Effector memory CD8-positive, alpha-beta T cell (primary cell): ENCODE measurements around the gene NUBP2.

Source experiments
- ATAC-seq: fragments of 150-1000 bp; cut with Tn5 transposase; replicated peaks from 2 replicates; pipeline ENCODE4 v1.10.0; 2021; ENCODE audit warnings: mild to moderate bottlenecking, moderate library complexity
- DNase-seq, 3 experiments: peaks; one replicate each; pipeline ENCODE4 v3.0.0; 2021
- H3K27ac Mint-ChIP-seq, 2 donors: one replicate each; pipeline ENCODE4 v1.8.0; 2022; ENCODE audit warnings: mild to moderate bottlenecking in 2 of 2, mixed read lengths in 2 of 2, moderate library complexity in 2 of 2
- H3K27me3 Mint-ChIP-seq, 2 donors: one replicate each; pipeline ENCODE4 v1.8.0; 2022; ENCODE audit warnings: mixed read lengths in 2 of 2
- H3K36me3 Mint-ChIP-seq: one replicate; pipeline ENCODE4 v1.8.0; 2022; ENCODE audit warnings: mild to moderate bottlenecking, moderate library complexity, mixed read lengths; ENCODE audit not compliant: insufficient read depth
- H3K4me1 Mint-ChIP-seq, 2 donors: one replicate each; pipeline ENCODE4 v1.8.0; 2022; ENCODE audit warnings: low read depth in 2 of 2, mixed read lengths in 2 of 2
- H3K4me3 Mint-ChIP-seq, 2 donors: one replicate each; pipeline ENCODE4 v1.8.0; 2022; ENCODE audit warnings: mild to moderate bottlenecking in 2 of 2, mixed read lengths in 2 of 2, moderate library complexity in 2 of 2
- H3K9me3 Mint-ChIP-seq, 2 donors: one replicate each; pipeline ENCODE4 v1.8.0; 2022; ENCODE audit warnings: mixed read lengths in 2 of 2

NUBP2 gene

GRCh38 chr16:1808691-1809090, 25.9 kb downstream of the NUBP2 start:
- peaks cover 32% of the 10 kb centered on the region for H3K36me3 Mint-ChIP-seq
- DNase-seq (no peak), ATAC-seq (no peak)
- no peaks in the 10 kb centered on the region for H3K27me3 Mint-ChIP-seq
- H3K27ac Mint-ChIP-seq: no peak overlapping the region
- no peak overlapping the region for H3K4me3 Mint-ChIP-seq
- H3K9me3 Mint-ChIP-seq: no peaks in the 10 kb centered on the region
- peaks cover 4 to 6% of the 10 kb centered on the region in 2 donors for H3K4me1 Mint-ChIP-seq

GRCh38 chr16:1809281-1809801, 26.6 kb downstream of the NUBP2 start:
- Mint-ChIP-seq H3K27ac (no peak overlapping the region), H3K4me3 (no peak overlapping the region), H3K36me3 (peaks cover 38% of the 10 kb centered on the region), H3K4me1 (peaks cover 4 to 6% of the 10 kb centered on the region in 2 donors), H3K9me3 (no peaks in the 10 kb centered on the region), H3K27me3 (no peaks in the 10 kb centered on the region)
- no peak for ATAC-seq
- no peak for DNase-seq

GRCh38 chr16:1810106-1810505, 27.3 kb downstream of the NUBP2 start:
- Mint-ChIP-seq H3K27ac (no peak overlapping the region), H3K4me3 (no peak overlapping the region), H3K9me3 (no peaks in the 10 kb centered on the region), H3K36me3 (peaks cover 44% of the 10 kb centered on the region), H3K4me1 (peaks cover 4 to 6% of the 10 kb centered on the region in 2 donors), H3K27me3 (no peaks in the 10 kb centered on the region)
- DNase-seq (no peak), ATAC-seq (no peak)

- no peak for ATAC-seq
- H3K36me3 Mint-ChIP-seq: peaks cover 48% of the 10 kb centered on the region
These were observed 27.8 kb downstream of the NUBP2 start for GRCh38 chr16:1810536-1810935.

GRCh38 chr16:1812732-1813163, 30.0 kb downstream of the NUBP2 start:
- peaks cover 52% of the 10 kb centered on the region for H3K36me3 Mint-ChIP-seq
- DNase-seq (no peak), ATAC-seq (peak; percentile 61)
- no peak overlapping the region for H3K4me3 Mint-ChIP-seq
- peak overlapping the region; percentile 15 to 19 for H3K27ac Mint-ChIP-seq
- H3K27me3 Mint-ChIP-seq: no peaks in the 10 kb centered on the region
- H3K4me1 Mint-ChIP-seq: peaks cover 4 to 6% of the 10 kb centered on the region in 2 donors
- no peaks in the 10 kb centered on the region for H3K9me3 Mint-ChIP-seq

More at GRCh38 chr16:1810536-1810935, 27.8 kb downstream of the NUBP2 start:
- H3K4me3 Mint-ChIP-seq: no peak overlapping the region
- H3K9me3 Mint-ChIP-seq: no peaks in the 10 kb centered on the region
- DNase-seq: no peak
- H3K27ac Mint-ChIP-seq: no peak overlapping the region
- no peaks in the 10 kb centered on the region for H3K27me3 Mint-ChIP-seq
- peaks cover 4 to 6% of the 10 kb centered on the region in 2 donors for H3K4me1 Mint-ChIP-seq

GRCh38 chr16:1815461-1815860, 32.7 kb downstream of the NUBP2 start:
- H3K4me3 Mint-ChIP-seq: no peak overlapping the region
- no peaks in the 10 kb centered on the region for H3K27me3 Mint-ChIP-seq
- ATAC-seq (no peak), DNase-seq (no peak)
- no peak overlapping the region for H3K27ac Mint-ChIP-seq
- H3K4me1 Mint-ChIP-seq: peaks cover 6% of the 10 kb centered on the region in 2 donors
- peaks cover 47% of the 10 kb centered on the region for H3K36me3 Mint-ChIP-seq
- no peaks in the 10 kb centered on the region for H3K9me3 Mint-ChIP-seq

GRCh38 chr16:1816396-1817275, 33.9 kb downstream of the NUBP2 start:
- ATAC-seq: no peak
- Mint-ChIP-seq H3K4me3 (no peak overlapping the region), H3K4me1 (peaks cover 6% of the 10 kb centered on the region in 2 donors)

GRCh38 chr16:1817276-1817589, 34.5 kb downstream of the NUBP2 start:
- H3K27ac Mint-ChIP-seq: no peak overlapping the region
- DNase-seq (no peak), ATAC-seq (no peak)
- peaks cover 6% of the 10 kb centered on the region in 2 donors for H3K4me1 Mint-ChIP-seq
- H3K4me3 Mint-ChIP-seq: no peak overlapping the region
- no peaks in the 10 kb centered on the region for H3K9me3 Mint-ChIP-seq
- no peaks in the 10 kb centered on the region for H3K27me3 Mint-ChIP-seq
- H3K36me3 Mint-ChIP-seq: peaks cover 43% of the 10 kb centered on the region

More at GRCh38 chr16:1816396-1817275, 33.9 kb downstream of the NUBP2 start:
- Mint-ChIP-seq H3K9me3 (no peaks in the 10 kb centered on the region), H3K36me3 (peaks cover 47% of the 10 kb centered on the region), H3K27ac (no peak overlapping the region), H3K27me3 (no peaks in the 10 kb centered on the region)
- DNase-seq: no peak

- DNase-seq: no peak
- Mint-ChIP-seq H3K9me3 (no peaks in the 10 kb centered on the region), H3K36me3 (peaks cover 39% of the 10 kb centered on the region), H3K4me3 (no peak overlapping the region), H3K27me3 (no peaks in the 10 kb centered on the region), H3K27ac (no peak overlapping the region), H3K4me1 (peaks cover 6 to 9% of the 10 kb centered on the region in 2 donors)
- ATAC-seq: no peak
These were observed 35.0 kb downstream of the NUBP2 start for GRCh38 chr16:1817716-1818115.

- no peak for DNase-seq
- Mint-ChIP-seq H3K27me3 (no peaks in the 10 kb centered on the region), H3K4me1 (peaks cover 2 to 6% of the 10 kb centered on the region in 2 donors), H3K9me3 (no peaks in the 10 kb centered on the region), H3K36me3 (peaks cover 35% of the 10 kb centered on the region), H3K27ac (no peak overlapping the region), H3K4me3 (no peak overlapping the region)
- ATAC-seq: no peak
These were observed 35.6 kb downstream of the NUBP2 start for GRCh38 chr16:1818204-1818872.

GRCh38 chr16:1818873-1819525, 36.2 kb downstream of the NUBP2 start:
- Mint-ChIP-seq H3K9me3 (no peaks in the 10 kb centered on the region), H3K27ac (no peak overlapping the region), H3K4me3 (no peak overlapping the region), H3K27me3 (no peaks in the 10 kb centered on the region), H3K4me1 (peaks cover 2 to 7% of the 10 kb centered on the region in 2 donors), H3K36me3 (peaks cover 31% of the 10 kb centered on the region)
- DNase-seq (no peak), ATAC-seq (no peak)

GRCh38 chr16:1819611-1820010, 36.9 kb downstream of the NUBP2 start:
- Mint-ChIP-seq H3K4me3 (no peak overlapping the region), H3K27ac (peak overlapping the region in 1 of 2 donors; percentile 65), H3K27me3 (no peaks in the 10 kb centered on the region), H3K36me3 (peaks cover 29% of the 10 kb centered on the region), H3K9me3 (no peaks in the 10 kb centered on the region), H3K4me1 (peaks cover 4 to 10% of the 10 kb centered on the region in 2 donors)
- no peak for ATAC-seq
- no peak for DNase-seq

- DNase-seq: no peak
- peaks cover 27% of the 10 kb centered on the region for H3K36me3 Mint-ChIP-seq
- no peak overlapping the region for H3K4me3 Mint-ChIP-seq
- no peaks in the 10 kb centered on the region for H3K27me3 Mint-ChIP-seq
- no peak for ATAC-seq
- no peaks in the 10 kb centered on the region for H3K9me3 Mint-ChIP-seq
- H3K4me1 Mint-ChIP-seq: peaks cover 6 to 13% of the 10 kb centered on the region in 2 donors
- H3K27ac Mint-ChIP-seq: no peak overlapping the region
These were observed 37.6 kb downstream of the NUBP2 start for GRCh38 chr16:1820096-1820945.
